K562 (cell line): ENCODE measurements around the gene CRYBB1. TPM values are rescaled to one million over a fixed set of nuclear protein-coding genes. Genes with fewer than 3 reads are reported as not detected.

Source experiments
- ATAC-seq: fragments of 200-7000 bp; cut with Tn5 transposase; 3 replicates; pipeline ENCODE4 v1.9.1; 2020; ENCODE audit warnings: moderate library complexity
- BruUV-seq: library from RNA; stranded (reverse); fragments of 400-500 nt; replicated peaks from 2 replicates; lab custom pipeline; 2021; lab: Mats Ljungman, UMichigan
- CTCF ChIA-PET: fragments of 300-600 bp; formaldehyde crosslinking; extraction: SDS; loops from one replicate; lab custom pipeline; 2021; ENCODE audit warnings: low intra/inter-chr PET ratio; lab: Yijun Ruan, JAX
- POLR2A ChIA-PET: fragments of 300-600, 350-650 bp; sonication (Branson Sonifier 250); formaldehyde crosslinking; extraction: SDS; loops from one replicate; lab custom pipeline; 2021; ENCODE audit warnings: antibody characterized with exemption, inconsistent platforms; lab: Yijun Ruan, JAX
- DNase-seq, 4 experiments: peaks; one replicate each; pipeline versions ENCODE4 v3.0.0 to v3.0.0-alpha.2; 2011 to 2018; ENCODE audit warnings: low spot score in 3 of 4, mixed read lengths in 3 of 4; ENCODE audit errors: extremely low read depth in 1 of 4
- FAIRE-seq: peaks from 2 replicates; lab custom pipeline; 2011; peaks lifted over from hg19 to GRCh38; lab: Jason Lieb, UNC
- H2AFZ ChIP-seq: 2 replicates; pipeline ENCODE4 v1.6.0; 2011; ENCODE audit warnings: low read depth, low read length, control low read depth, inconsistent platforms
- H3K27ac ChIP-seq: fragments of 200-600 bp; 3 replicates; pipeline ENCODE4 v1.8.0; 2011; ENCODE audit warnings: low read depth, mild to moderate bottlenecking, control low read depth, inconsistent platforms, low read length, moderate library complexity, mixed read lengths; ENCODE audit errors: extremely low read depth
- H3K27me3 ChIP-seq, 2 experiments: fragments of 300-600 bp in 1 of 2; 2 replicates in 1 of 2; 3 replicates in 1 of 2; pipeline versions ENCODE4 v1.6.0 to v1.8.0; 2011; ENCODE audit warnings: inconsistent platforms in 2 of 2, low read length in 2 of 2, mild to moderate bottlenecking in 1 of 2, mixed read lengths in 1 of 2, moderate library complexity in 1 of 2; ENCODE audit not compliant: control insufficient read depth in 2 of 2, insufficient read depth in 2 of 2
- H3K36me3 ChIP-seq: fragments of 300-600 bp; 3 replicates; pipeline ENCODE4 v1.8.0; 2011; ENCODE audit warnings: mild to moderate bottlenecking, low read length, inconsistent platforms; ENCODE audit not compliant: control insufficient read depth, insufficient read depth
- H3K4me1 ChIP-seq, 2 experiments: fragments of 200-600 bp in 1 of 2; replicated peaks in 1 of 2; 2 replicates in 1 of 2; 3 replicates in 1 of 2; pipeline versions ENCODE4 v1.5.1 to v1.8.0; 2011; ENCODE audit warnings: inconsistent platforms in 2 of 2, low read length in 2 of 2, mild to moderate bottlenecking in 1 of 2, mixed read lengths in 1 of 2, moderate library complexity in 1 of 2; ENCODE audit not compliant: control insufficient read depth in 2 of 2, insufficient read depth in 2 of 2
- H3K4me2 ChIP-seq: 2 replicates; pipeline ENCODE4 v1.6.1; 2011; ENCODE audit warnings: low read length, control low read depth, inconsistent platforms, mixed read lengths; ENCODE audit not compliant: insufficient read depth
- H3K4me3 ChIP-seq: fragments of 200-600 bp; sonication (generic), shearing (Covaris generic); 2 replicates; pipeline ENCODE4 v1.5.1; 2016; ENCODE audit warnings: control low read depth, inconsistent platforms
- H3K79me2 ChIP-seq: fragments of 200-600 bp; 3 replicates; pipeline ENCODE4 v1.8.0; 2011; ENCODE audit warnings: low read length, inconsistent platforms; ENCODE audit not compliant: control insufficient read depth, insufficient read depth
- H3K9ac ChIP-seq, 2 experiments: 2 replicates each; pipeline versions ENCODE4 v1.6.0 to v1.6.1; 2011; ENCODE audit warnings: low read depth in 2 of 2, low read length in 2 of 2, control low read depth in 1 of 2, inconsistent platforms in 1 of 2, mild to moderate bottlenecking in 1 of 2, mixed read lengths in 1 of 2; ENCODE audit not compliant: insufficient read depth in 1 of 2
- H3K9me1 ChIP-seq: one replicate; pipeline ENCODE4 v1.6.0; 2011; ENCODE audit warnings: inconsistent platforms, mild to moderate bottlenecking, low read length, moderate library complexity; ENCODE audit not compliant: control insufficient read depth, insufficient read depth
- H3K9me3 ChIP-seq: replicated peaks from 2 replicates; pipeline ENCODE4 v1.5.1; 2011; ENCODE audit warnings: low read depth, low read length, inconsistent platforms; ENCODE audit not compliant: control insufficient read depth, insufficient read depth
- H4K20me1 ChIP-seq: replicated peaks from 2 replicates; pipeline ENCODE4 v1.6.1; 2011; ENCODE audit warnings: low read length, inconsistent platforms, mixed read lengths; ENCODE audit not compliant: control insufficient read depth, insufficient read depth
- KDM1A ChIP-seq, 2 experiments: fragments of 450-650 bp; IDR thresholded peaks; 2 replicates each; pipeline ENCODE4 v1.6.1; 2016; ENCODE audit warnings: mild to moderate bottlenecking in 2 of 2
- TGIF2 ChIP-seq: sonication (generic); formaldehyde crosslinking; IDR thresholded peaks from 2 replicates; pipeline ENCODE4 v1.8.1; 2022; ENCODE audit warnings: mild to moderate bottlenecking, missing genetic modification reagents, moderate library complexity
- ZFP36 ChIP-seq: fragments of 150-350 bp; IDR thresholded peaks from 2 replicates; pipeline ENCODE4 v1.6.1; 2018; ENCODE audit warnings: low read length, low read depth; ENCODE audit not compliant: partially characterized antibody
- WGBS: fragments of 100-300 bp; shearing (Covaris generic); methylation state at CpG from one replicate; pipeline ENCODE4 v1.1.6; 2016; ENCODE audit warnings: low coverage, mixed read lengths; ENCODE audit not compliant: insufficient coverage; ENCODE audit errors: missing lambda C conversion rate; 5-methylcytosine and 5-hydroxymethylcytosine counted together
- in situ Hi-C: fragments of 300-500 bp; cut with MboI; formaldehyde crosslinking; loops from 4 replicates; pipeline ENCODE4 v1.15.0; 2018; ENCODE audit warnings: inconsistent platforms, mixed read lengths
- intact Hi-C: fragments of 100-400 bp; cut with micrococcal nuclease; formaldehyde crosslinking; loops from 2 replicates; pipeline ENCODE4 v1.14.2; 2022
- polyA plus RNA-seq, 8 experiments: library from polyadenylated mRNA; depleted of rRNA in 4 of 8; stranded (reverse) in 5 of 8; unstranded in 3 of 8; fragments of >200 nt; fragmentation: Nextera tagmentation in 2 of 8; fragmentation: Illumina TruSeq in 1 of 8; extraction: Ambion mirVana in 2 of 8; extraction: Trizol in 1 of 8; gene quantifications; 2 replicates each; pipeline versions ENCODE4 v1.2.1 to v1.2.3, GENCODE V29; 2011 to 2014; ENCODE audit warnings: inconsistent platforms in 1 of 8, missing spikeins in 1 of 8
- total RNA-seq, 7 experiments: library from RNA; depleted of rRNA in 6 of 7; stranded (reverse); fragments of >200 nt in 6 of 7; fragmentation: Illumina TruSeq in 2 of 7; extraction: Trizol in 2 of 7; gene quantifications; 2 replicates each; pipeline versions ENCODE4 v1.2.1 to v1.2.3, GENCODE V29; 2011 to 2021; ENCODE audit warnings: low replicate concordance in 1 of 7
- TF ChIP-seq, protein P1 (sequence below): fragments of 250-450 bp; sonication (Bioruptor Pico); IDR thresholded peaks from 2 replicates; pipeline ENCODE4 v1.8.0; 2022; ENCODE audit warnings: inconsistent platforms

The CRYBB1 gene
- total and polyA plus RNA-seq, 9 of the 15 experiments (the other 6 are each of a cell fraction or from before 2014, with no cell fraction given) = 0.16 to 0.45 (median 0.33) TPM; not detected in 2

DNA sequence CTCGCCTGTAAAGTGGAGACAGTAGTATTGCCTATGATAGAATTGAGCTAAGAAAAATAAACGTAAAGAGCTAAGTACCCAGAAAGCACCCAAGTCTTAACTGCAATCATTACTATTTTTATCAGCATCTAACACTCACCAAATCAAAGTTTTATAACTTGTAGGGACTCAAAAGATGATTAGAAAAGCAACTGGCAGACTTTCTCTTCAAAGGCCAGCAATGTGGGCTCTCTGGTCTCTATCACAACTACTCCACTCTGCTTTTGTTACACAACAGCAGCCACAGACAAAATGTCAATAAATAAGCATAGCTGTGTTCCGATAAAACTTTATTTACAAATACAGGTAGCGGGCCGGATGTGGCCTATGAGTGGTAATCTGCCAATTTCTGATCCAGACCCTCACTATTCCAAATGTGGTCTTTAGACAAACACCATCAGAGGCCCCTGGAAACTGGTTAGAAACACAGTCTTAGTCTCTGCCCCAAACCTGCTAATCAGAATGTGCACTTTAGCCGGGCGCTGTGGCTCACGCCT is 36.1 kb downstream of the CRYBB1 start (continued):
- TF ChIP-seq, protein P1, sequence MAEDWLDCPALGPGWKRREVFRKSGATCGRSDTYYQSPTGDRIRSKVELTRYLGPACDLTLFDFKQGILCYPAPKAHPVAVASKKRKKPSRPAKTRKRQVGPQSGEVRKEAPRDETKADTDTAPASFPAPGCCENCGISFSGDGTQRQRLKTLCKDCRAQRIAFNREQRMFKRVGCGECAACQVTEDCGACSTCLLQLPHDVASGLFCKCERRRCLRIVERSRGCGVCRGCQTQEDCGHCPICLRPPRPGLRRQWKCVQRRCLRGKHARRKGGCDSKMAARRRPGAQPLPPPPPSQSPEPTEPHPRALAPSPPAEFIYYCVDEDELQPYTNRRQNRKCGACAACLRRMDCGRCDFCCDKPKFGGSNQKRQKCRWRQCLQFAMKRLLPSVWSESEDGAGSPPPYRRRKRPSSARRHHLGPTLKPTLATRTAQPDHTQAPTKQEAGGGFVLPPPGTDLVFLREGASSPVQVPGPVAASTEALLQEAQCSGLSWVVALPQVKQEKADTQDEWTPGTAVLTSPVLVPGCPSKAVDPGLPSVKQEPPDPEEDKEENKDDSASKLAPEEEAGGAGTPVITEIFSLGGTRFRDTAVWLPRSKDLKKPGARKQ = no peak

DNA sequence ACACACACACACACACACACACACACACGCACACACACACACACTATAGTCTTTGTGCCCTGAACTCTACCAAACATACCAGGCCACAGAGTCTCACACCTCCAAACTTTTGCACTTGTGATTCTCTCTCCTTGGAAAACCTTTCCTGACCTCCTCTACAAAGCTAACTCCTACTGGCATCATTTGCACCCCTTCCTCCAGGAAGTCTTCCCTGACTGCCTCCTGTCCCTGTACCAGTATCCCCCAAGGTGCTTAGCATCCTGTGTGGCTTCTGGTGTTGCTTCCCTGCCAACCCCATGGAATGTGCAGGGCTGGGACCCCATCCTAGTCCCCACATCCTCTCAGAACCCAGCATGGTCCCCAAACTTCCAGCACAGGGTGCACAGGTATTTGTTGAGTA is 36.8 kb downstream of the CRYBB1 start:
- no peak for DNase-seq
- no TSS peak for BruUV-seq
- intact Hi-C loops (loop anchor here (10.0 kb wide), 1 partner anchor 96 kb away; the partner anchor contains the start of genes HPS4 and SRRD), in situ Hi-C loops (no loop called here)
- Histone ChIP-seq H3K36me3 (peaks cover 79% of the 10 kb centered on the region), H3K27me3 (no peaks in the 10 kb centered on the region), H3K27ac (no peak overlapping the region), H3K9me1 (peaks cover 2% of the 10 kb centered on the region), H3K79me2 (peaks cover 96% of the 10 kb centered on the region), H3K4me3 (no peak overlapping the region), H3K4me1 (peaks cover 2 to 14% of the 10 kb centered on the region in 2 experiments; a peak in 3 of 5 replicates), H2AFZ (no peak overlapping the region), H4K20me1 (peaks cover 26% of the 10 kb centered on the region), H3K4me2 (no peak overlapping the region), H3K9me3 (no peaks in the 10 kb centered on the region), H3K9ac (no peak overlapping the region; a peak in 1 of 4 replicates)
- ChIA-PET POLR2A (no interaction called here), CTCF (no interaction called here)
- 67% methylated on average over 1 of the region's 1 CpG for WGBS
- ATAC-seq = no peak
- TF ChIP-seq TGIF2 (CRISPR knock-in tag) (no peak), ZFP36 (peak; percentile 94), KDM1A (IDR thresholded peaks at IDR 0.05) (0 out of 4 replicates have a peak, but pooled peaks have one; percentile 8 to 10)
- FAIRE-seq = no peak
